Forelimb muscle (tissue), 1 donor: Measurements from ENCODE around the gene NDC1. TPM values are rescaled to one million over a fixed set of nuclear protein-coding genes. Genes with fewer than 3 reads are reported as not detected.
"Not testable (repeated sequence)": the region's sequence is repeated elsewhere in the genome, so short reads cannot be mapped to it uniquely, and the experiment has no call there.

Experiments used
- DNase-seq: peaks from one replicate; pipeline ENCODE4 v3.0.0-alpha.2; 2013; ENCODE audit warnings: low read depth
- polyA plus RNA-seq: library from polyadenylated mRNA; unstranded; fragments of 120-200 nt; gene quantifications from one replicate; pipeline ENCODE4 v1.2.1, GENCODE V29; 2013; ENCODE audit not compliant: insufficient read length

The NDC1 gene
- polyA plus RNA-seq, 1 donor: 9.3 TPM

- DNase-seq: no peak
Measured at GRCh38 chr1:53766194-53766742, 71.8 kb downstream of the NDC1 start.

- peak; percentile 8 for DNase-seq
Measured at GRCh38 chr1:53765657-53766056, 72.4 kb downstream of the NDC1 start.

- no peak for DNase-seq
Measured at GRCh38 chr1:53763911-53764310, 74.2 kb downstream of the NDC1 start.

- no peak for DNase-seq
Measured at GRCh38 chr1:53763461-53763860, 74.6 kb downstream of the NDC1 start.

DNA sequence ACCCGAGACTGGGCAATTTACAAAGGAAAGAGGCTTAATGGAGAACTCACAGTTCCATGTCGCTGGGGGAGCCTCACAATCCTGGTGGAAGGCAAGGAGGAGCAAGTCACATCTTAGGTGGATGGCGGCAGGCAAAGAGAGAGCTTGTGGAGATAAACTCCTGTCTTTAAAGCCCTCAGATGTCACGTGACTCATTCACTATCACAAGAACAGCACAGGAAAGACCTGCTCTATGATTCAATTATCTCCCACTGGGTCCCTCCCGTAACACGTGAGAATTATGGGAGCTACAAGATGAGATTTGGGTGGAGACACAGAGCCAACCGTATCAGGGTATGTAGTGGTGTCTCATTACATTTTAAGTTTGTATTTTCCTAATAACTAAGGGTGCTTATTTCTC is 77.6 kb downstream of the NDC1 start:
- not testable (repeated sequence) for DNase-seq

GRCh38 chr1:53755874-53756273 is 82.2 kb downstream of the NDC1 start:
- no peak for DNase-seq

- no peak for DNase-seq
Measured at GRCh38 chr1:53754484-53755312, 83.4 kb downstream of the NDC1 start.

- no peak for DNase-seq
Measured at GRCh38 chr1:53752281-53752680, 85.8 kb downstream of the NDC1 start.

GRCh38 chr1:53747841-53748240 is 90.3 kb downstream of the NDC1 start:
- DNase-seq: no peak

GRCh38 chr1:53740621-53741105 is 97.4 kb downstream of the NDC1 start:
- no peak for DNase-seq

DNA sequence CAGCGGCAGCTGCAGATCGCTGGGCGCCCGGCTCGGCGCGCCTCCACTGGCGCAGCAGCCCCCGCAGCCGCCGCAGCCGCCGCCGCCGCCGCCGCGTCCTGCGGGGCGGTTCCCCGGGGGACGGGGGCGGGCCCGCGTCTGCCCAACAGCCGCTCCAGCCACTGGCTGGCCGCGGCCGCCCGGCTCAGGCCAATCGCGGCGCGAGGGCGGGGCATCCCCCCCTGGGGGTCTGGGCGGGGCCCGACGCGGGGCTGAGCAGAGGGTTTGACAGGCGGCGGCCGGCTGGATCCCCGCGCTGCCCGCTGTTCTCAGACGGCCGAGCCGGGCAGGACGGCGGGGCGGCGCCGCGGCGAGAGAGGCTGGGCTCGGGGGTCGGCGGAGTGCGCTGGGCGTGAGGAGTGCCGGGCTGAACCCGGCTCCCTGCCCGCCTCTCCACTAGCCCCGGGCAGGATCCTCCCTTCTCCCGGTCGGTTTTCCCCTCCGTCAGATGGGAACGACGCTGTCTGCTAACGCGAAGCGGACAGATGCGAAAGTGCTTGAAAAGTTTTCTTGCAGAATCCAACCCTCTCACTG is 98.9 kb downstream of the NDC1 start, which contains the start of gene GLIS1:
Gene GLIS1 (minus strand): TSS at position 56 of the 573 bp plus-strand sequence. CDS start 1,100 bp downstream, outside the sequence.
- DNase-seq: peak; percentile 31

- DNase-seq: no peak
Measured at GRCh38 chr1:53738205-53739108, 99.6 kb downstream of the NDC1 start.

GRCh38 chr1:53737648-53738204 is 100.4 kb downstream of the NDC1 start:
- no peak for DNase-seq

DNA sequence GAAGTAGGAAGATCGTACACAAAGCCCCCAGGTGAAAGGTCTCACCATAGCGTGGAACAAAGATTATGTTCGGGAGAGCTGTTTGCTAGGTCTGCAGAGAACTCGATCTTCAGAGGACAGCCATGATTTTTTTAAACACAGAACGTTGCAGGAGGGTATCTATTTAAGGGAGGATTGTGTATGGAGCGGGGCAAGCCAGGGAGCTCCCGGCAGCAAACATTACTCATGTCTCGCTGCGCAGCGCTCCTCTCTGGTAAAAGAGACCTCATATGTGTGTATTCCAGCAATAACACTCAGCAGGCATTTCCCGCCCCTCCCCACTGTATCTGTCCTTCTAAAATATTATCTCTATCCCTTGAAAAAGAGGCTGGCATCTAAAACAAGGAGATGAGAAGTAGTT is 101.8 kb downstream of the NDC1 start:
- no peak for DNase-seq

DNA sequence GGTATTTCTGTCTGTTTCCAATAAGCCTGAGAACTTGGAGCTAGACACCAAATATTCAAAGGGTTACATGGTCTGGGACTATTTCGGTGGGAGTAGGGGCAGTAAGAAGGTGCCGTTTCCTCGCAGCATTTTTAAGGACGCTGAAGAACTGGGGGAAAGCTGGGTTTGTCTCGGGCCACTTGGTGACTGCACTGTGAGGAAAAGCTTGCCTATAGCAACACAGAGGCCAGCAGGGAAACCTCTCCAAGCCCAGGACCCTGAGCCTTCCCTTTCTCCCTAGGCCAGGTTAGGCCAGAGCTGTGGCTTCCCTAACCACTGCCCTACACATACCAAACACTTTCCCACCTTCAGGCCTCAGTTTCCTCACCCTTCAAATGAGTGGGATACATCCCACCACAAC is 102.4 kb downstream of the NDC1 start:
- DNase-seq: no peak

- DNase-seq: no peak
Measured at GRCh38 chr1:53735261-53735660, 102.8 kb downstream of the NDC1 start.

- no peak for DNase-seq
Measured at GRCh38 chr1:53734650-53735211, 103.4 kb downstream of the NDC1 start.

- DNase-seq: no peak
Measured at GRCh38 chr1:53733975-53734649, 104.0 kb downstream of the NDC1 start.

- no peak for DNase-seq
Measured at GRCh38 chr1:53733447-53733931, 104.6 kb downstream of the NDC1 start.

- DNase-seq: no peak
Measured at GRCh38 chr1:53732912-53733317, 105.2 kb downstream of the NDC1 start.
